HEK293 (cell line): ENCODE results near the gene AK9.

Source experiments
- CTCF ChIA-PET: fragments of 350-600 bp; formaldehyde crosslinking; extraction: SDS; loops from one replicate; lab custom pipeline; 2021; ENCODE audit warnings: antibody characterized with exemption; lab: Yijun Ruan, JAX
- POLR2A ChIA-PET: fragments of 300-600 bp; formaldehyde crosslinking; extraction: SDS; loops from one replicate; lab custom pipeline; 2020; ENCODE audit warnings: antibody characterized with exemption, inconsistent platforms; lab: Yijun Ruan, JAX
- H3K27ac ChIP-seq: fragments of 200-500 bp; sonication (Bioruptor generic); 2 replicates; pipeline ENCODE4 v1.5.1; 2014; ENCODE audit warnings: low read depth, low read length, control low read depth, inconsistent platforms; ENCODE audit errors: extremely low read depth
- H3K36me3 ChIP-seq, 2 experiments: fragments of 200-500 bp in 1 of 2; sonication (Bioruptor generic) in 1 of 2; 1 replicate in 1 of 2; 2 replicates in 1 of 2; pipeline ENCODE4 v1.5.1; 2014 to 2017; ENCODE audit warnings: inconsistent platforms in 2 of 2, low read length in 2 of 2; ENCODE audit not compliant: control insufficient read depth in 2 of 2, insufficient read depth in 1 of 2
- H3K4me1 ChIP-seq: fragments of 200-500 bp; sonication (Bioruptor generic); 2 replicates; pipeline ENCODE4 v1.5.1; 2014; ENCODE audit warnings: mild to moderate bottlenecking, low read length, inconsistent platforms; ENCODE audit not compliant: control insufficient read depth, insufficient read depth
- H3K4me3 ChIP-seq: 2 replicates; pipeline ENCODE4 v1.5.1; 2011; ENCODE audit warnings: low read depth, mild to moderate bottlenecking, control low read depth, low read length, moderate library complexity
- H3K9me3 ChIP-seq: fragments of 200-500 bp; sonication (Bioruptor generic); 2 replicates; pipeline ENCODE4 v1.5.1; 2014; ENCODE audit warnings: low read depth, low read length, inconsistent platforms; ENCODE audit not compliant: control insufficient read depth, insufficient read depth
- REST ChIP-seq: fragments of 450-650 bp; formaldehyde crosslinking; IDR thresholded peaks from 2 replicates; pipeline ENCODE4 v1.5.1; 2016; ENCODE audit warnings: missing biosample characterization, missing genetic modification characterization
- SP7 ChIP-seq: fragments of 450-650 bp; formaldehyde crosslinking; IDR thresholded peaks from 2 replicates; pipeline ENCODE4 v1.5.1; 2016; ENCODE audit warnings: missing biosample characterization, missing genetic modification characterization
- WT1 ChIP-seq: fragments of 450-650 bp; formaldehyde crosslinking; IDR thresholded peaks from 2 replicates; pipeline ENCODE4 v1.5.1; 2016; ENCODE audit warnings: missing biosample characterization, missing genetic modification characterization
- ZBTB21 ChIP-seq: fragments of 450-650 bp; formaldehyde crosslinking; IDR thresholded peaks from 2 replicates; pipeline ENCODE4 v1.5.1; 2017; ENCODE audit warnings: missing biosample characterization, missing genetic modification characterization
- ZNF146 ChIP-seq: fragments of 450-650 bp; formaldehyde crosslinking; IDR thresholded peaks from 2 replicates; pipeline ENCODE4 v1.5.1; 2016; ENCODE audit warnings: missing biosample characterization, missing genetic modification characterization
- ZNF184 ChIP-seq: fragments of 450-650 bp; IDR thresholded peaks from 2 replicates; pipeline ENCODE4 v1.5.1; 2018; ENCODE audit warnings: missing biosample characterization, mild to moderate bottlenecking, missing genetic modification characterization
- ZNF654 ChIP-seq: fragments of 450-650 bp; formaldehyde crosslinking; IDR thresholded peaks from 2 replicates; pipeline ENCODE4 v1.5.1; 2016; ENCODE audit warnings: low read depth, missing biosample characterization, missing genetic modification characterization
- ZNF670 ChIP-seq: fragments of 450-650 bp; formaldehyde crosslinking; IDR thresholded peaks from 2 replicates; pipeline ENCODE4 v1.5.1; 2016; ENCODE audit warnings: missing biosample characterization, missing genetic modification characterization, low read depth
- ZNF768 ChIP-seq: fragments of 450-650 bp; formaldehyde crosslinking; IDR thresholded peaks from 2 replicates; pipeline ENCODE4 v1.5.1; 2018; ENCODE audit warnings: missing biosample characterization, mild to moderate bottlenecking, missing genetic modification characterization
- TF ChIP-seq, protein P1 (sequence below): fragments of 450-650 bp; formaldehyde crosslinking; conservative IDR thresholded peaks from 2 replicates; pipeline ENCODE4 v1.5.1; 2016; ENCODE audit warnings: low read depth, missing biosample characterization, missing genetic modification characterization
- TF ChIP-seq, protein P2 (sequence below): fragments of 450-650 bp; formaldehyde crosslinking; IDR thresholded peaks from 2 replicates; pipeline ENCODE4 v1.5.1; 2016; ENCODE audit warnings: missing biosample characterization, missing genetic modification characterization

AK9 gene

DNA sequence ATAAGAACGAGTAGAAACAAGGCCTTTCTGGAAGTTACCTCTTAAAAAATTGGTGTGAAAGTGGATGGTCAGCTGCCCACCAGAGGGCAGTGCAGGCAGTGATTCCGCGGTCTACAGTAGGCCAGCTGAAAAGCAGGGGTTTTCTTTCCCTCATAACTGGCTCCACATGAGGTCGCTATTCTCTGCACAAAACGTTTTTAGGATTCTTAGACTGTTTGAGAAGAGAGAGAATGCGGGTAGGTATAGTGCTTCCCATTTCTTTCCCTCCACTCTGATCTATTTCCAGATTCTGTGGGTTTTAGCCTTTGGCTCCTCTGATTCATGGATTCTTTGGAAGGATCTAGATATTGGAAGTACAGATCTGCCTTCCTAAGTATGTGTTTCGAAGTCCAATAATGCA, 14.3 kb upstream of the AK9 start (continued):
- TF ChIP-seq, protein P1, sequence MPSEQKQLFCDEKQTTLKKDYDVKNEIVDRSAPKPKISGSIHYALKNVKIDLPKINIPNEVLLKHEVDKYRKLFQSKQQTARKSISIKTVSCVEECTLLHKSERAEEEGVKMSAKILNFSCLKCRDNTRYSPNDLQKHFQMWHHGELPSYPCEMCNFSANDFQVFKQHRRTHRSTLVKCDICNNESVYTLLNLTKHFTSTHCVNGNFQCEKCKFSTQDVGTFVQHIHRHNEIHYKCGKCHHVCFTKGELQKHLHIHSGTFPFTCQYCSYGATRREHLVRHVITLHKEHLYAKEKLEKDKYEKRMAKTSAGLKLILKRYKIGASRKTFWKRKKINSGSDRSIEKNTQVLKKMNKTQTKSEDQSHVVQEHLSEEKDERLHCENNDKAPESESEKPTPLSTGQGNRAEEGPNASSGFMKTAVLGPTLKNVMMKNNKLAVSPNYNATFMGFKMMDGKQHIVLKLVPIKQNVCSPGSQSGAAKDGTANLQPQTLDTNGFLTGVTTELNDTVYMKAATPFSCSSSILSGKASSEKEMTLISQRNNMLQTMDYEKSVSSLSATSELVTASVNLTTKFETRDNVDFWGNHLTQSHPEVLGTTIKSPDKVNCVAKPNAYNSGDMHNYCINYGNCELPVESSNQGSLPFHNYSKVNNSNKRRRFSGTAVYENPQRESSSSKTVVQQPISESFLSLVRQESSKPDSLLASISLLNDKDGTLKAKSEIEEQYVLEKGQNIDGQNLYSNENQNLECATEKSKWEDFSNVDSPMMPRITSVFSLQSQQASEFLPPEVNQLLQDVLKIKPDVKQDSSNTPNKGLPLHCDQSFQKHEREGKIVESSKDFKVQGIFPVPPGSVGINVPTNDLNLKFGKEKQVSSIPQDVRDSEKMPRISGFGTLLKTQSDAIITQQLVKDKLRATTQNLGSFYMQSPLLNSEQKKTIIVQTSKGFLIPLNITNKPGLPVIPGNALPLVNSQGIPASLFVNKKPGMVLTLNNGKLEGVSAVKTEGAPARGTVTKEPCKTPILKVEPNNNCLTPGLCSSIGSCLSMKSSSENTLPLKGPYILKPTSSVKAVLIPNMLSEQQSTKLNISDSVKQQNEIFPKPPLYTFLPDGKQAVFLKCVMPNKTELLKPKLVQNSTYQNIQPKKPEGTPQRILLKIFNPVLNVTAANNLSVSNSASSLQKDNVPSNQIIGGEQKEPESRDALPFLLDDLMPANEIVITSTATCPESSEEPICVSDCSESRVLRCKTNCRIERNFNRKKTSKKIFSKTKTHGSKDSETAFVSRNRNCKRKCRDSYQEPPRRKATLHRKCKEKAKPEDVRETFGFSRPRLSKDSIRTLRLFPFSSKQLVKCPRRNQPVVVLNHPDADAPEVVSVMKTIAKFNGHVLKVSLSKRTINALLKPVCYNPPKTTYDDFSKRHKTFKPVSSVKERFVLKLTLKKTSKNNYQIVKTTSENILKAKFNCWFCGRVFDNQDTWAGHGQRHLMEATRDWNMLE (tag by site-specific recombination), result 0 out of 2 replicates have a peak, but pooled peaks have one; percentile 21
- peak; percentile 99 for TF ChIP-seq ZNF654
- no peak for TF ChIP-seq ZNF768
- TF ChIP-seq, protein P2, sequence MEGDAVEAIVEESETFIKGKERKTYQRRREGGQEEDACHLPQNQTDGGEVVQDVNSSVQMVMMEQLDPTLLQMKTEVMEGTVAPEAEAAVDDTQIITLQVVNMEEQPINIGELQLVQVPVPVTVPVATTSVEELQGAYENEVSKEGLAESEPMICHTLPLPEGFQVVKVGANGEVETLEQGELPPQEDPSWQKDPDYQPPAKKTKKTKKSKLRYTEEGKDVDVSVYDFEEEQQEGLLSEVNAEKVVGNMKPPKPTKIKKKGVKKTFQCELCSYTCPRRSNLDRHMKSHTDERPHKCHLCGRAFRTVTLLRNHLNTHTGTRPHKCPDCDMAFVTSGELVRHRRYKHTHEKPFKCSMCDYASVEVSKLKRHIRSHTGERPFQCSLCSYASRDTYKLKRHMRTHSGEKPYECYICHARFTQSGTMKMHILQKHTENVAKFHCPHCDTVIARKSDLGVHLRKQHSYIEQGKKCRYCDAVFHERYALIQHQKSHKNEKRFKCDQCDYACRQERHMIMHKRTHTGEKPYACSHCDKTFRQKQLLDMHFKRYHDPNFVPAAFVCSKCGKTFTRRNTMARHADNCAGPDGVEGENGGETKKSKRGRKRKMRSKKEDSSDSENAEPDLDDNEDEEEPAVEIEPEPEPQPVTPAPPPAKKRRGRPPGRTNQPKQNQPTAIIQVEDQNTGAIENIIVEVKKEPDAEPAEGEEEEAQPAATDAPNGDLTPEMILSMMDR (tag by site-specific recombination), result peak; percentile 95
- 0 out of 2 replicates have a peak, but pooled peaks have one; percentile 28 for TF ChIP-seq SP7 (tag by site-specific recombination)
- TF ChIP-seq ZNF184, result 0 out of 2 replicates have a peak, but pooled peaks have one; percentile 26
- TF ChIP-seq ZBTB21 (tag by site-specific recombination), result no peak

GRCh38 chr6:109702791-109703190, 11.8 kb upstream of the AK9 start:
- H3K4me3 ChIP-seq, result no peak overlapping the region
- H3K27ac ChIP-seq, result no peak overlapping the region
- TF ChIP-seq WT1 (tag by site-specific recombination), result no peak
- no peak for TF ChIP-seq ZNF146 (tag by site-specific recombination)
- CTCF ChIA-PET, result interaction anchor here (0.6 to 8.0 kb wide), 13 partner anchors 11 to 688 kb away, joined by 3 to 204 read pairs (median 6); partner anchors contain the start of genes AK9, FIG4 and GPR6
- no peaks in the 10 kb centered on the region for H3K9me3 ChIP-seq
- POLR2A ChIA-PET, result interaction anchor here (0.9 kb wide), 1 partner anchor 11 kb away, joined by 3 read pairs; the partner anchor contains the start of genes AK9 and FIG4
- no peaks in the 10 kb centered on the region for H3K4me1 ChIP-seq
- H3K36me3 ChIP-seq, result no peaks in the 10 kb centered on the region

- ChIA-PET POLR2A (interaction anchor here (0.9 kb wide), 1 partner anchor 10 kb away, joined by 3 read pairs; the partner anchor contains the start of genes AK9 and FIG4), CTCF (interaction anchor here (0.6 to 8.0 kb wide), 8 partner anchors 8 to 689 kb away, joined by 3 to 204 read pairs (median 6); partner anchors contain the start of genes AK9 and FIG4)
- H3K4me3 ChIP-seq, result no peak overlapping the region
- TF ChIP-seq ZNF670 (tag by site-specific recombination) (no peak), REST (no peak), SP7 (tag by site-specific recombination) (peak; percentile 66)
- H3K36me3 ChIP-seq, result no peaks in the 10 kb centered on the region
- H3K27ac ChIP-seq, result no peak overlapping the region
- H3K4me1 ChIP-seq, result no peaks in the 10 kb centered on the region
- H3K9me3 ChIP-seq, result no peaks in the 10 kb centered on the region
Observed at GRCh38 chr6:109701774-109702173, 10.8 kb upstream of the AK9 start.
